H1 (cell line): ENCODE data around the gene DYNLRB1. TPM values are rescaled to one million over a fixed set of nuclear protein-coding genes. Genes with fewer than 3 reads are reported as not detected.

Source experiments
- CTCF ChIA-PET: fragments of 300-600 bp; sonication (Branson Sonifier 250); formaldehyde crosslinking; loops from one replicate; lab custom pipeline; 2021; ENCODE audit not compliant: partially characterized antibody; lab: Charles Lee
- POLR2A ChIA-PET: fragments of 300-600 bp; sonication (Branson Sonifier 250); formaldehyde crosslinking; loops from one replicate; lab custom pipeline; 2021; ENCODE audit warnings: inconsistent platforms; ENCODE audit not compliant: partially characterized antibody; lab: Charles Lee
- DNase-seq, 2 experiments: peaks; one replicate each; pipeline versions ENCODE4 v3.0.0 to v3.0.0-alpha.2; 2010 to 2022; ENCODE audit warnings: low spot score in 2 of 2, low read depth in 1 of 2, mixed read lengths in 1 of 2
- FAIRE-seq: peaks from 2 replicates; lab custom pipeline; 2011; peaks lifted over from hg19 to GRCh38; lab: Jason Lieb, UNC
- H2AFZ ChIP-seq: 2 replicates; pipeline ENCODE4 v1.8.1; 2012; ENCODE audit warnings: low read length, inconsistent platforms
- H2AK5ac ChIP-seq: 2 replicates; pipeline ENCODE4 v1.6.1; 2013; ENCODE audit warnings: low read depth, low read length
- H2BK120ac ChIP-seq: replicated peaks from 2 replicates; pipeline ENCODE3; 2013; ENCODE audit warnings: low read depth, low read length, inconsistent platforms
- H2BK12ac ChIP-seq: 2 replicates; pipeline ENCODE4 v1.6.1; 2013; ENCODE audit warnings: low read depth, low read length
- H2BK15ac ChIP-seq: 2 replicates; pipeline ENCODE4 v1.6.1; 2013; ENCODE audit warnings: low read length
- H2BK20ac ChIP-seq: 2 replicates; pipeline ENCODE4 v1.6.1; 2013; ENCODE audit warnings: low read length
- H2BK5ac ChIP-seq: 2 replicates; pipeline ENCODE4 v1.6.1; 2013; ENCODE audit warnings: low read depth, low read length
- H3K14ac ChIP-seq: 2 replicates; pipeline ENCODE4 v1.6.1; 2013; ENCODE audit warnings: inconsistent platforms; ENCODE audit not compliant: insufficient read length
- H3K18ac ChIP-seq: 2 replicates; pipeline ENCODE4 v1.6.1; 2013; ENCODE audit warnings: low read length; ENCODE audit errors: extremely low read depth
- H3K23ac ChIP-seq: 2 replicates; pipeline ENCODE4 v1.6.1; 2013; ENCODE audit warnings: inconsistent platforms; ENCODE audit not compliant: insufficient read length
- H3K23me2 ChIP-seq: 2 replicates; pipeline ENCODE4 v1.6.1; 2013; ENCODE audit warnings: low read depth, low read length
- H3K27ac ChIP-seq: 2 replicates; pipeline ENCODE4 v1.6.1; 2011; ENCODE audit warnings: low read depth, low read length, inconsistent platforms
- H3K27me3 ChIP-seq, 4 experiments: replicated peaks in 1 of 4; 1 replicate in 1 of 4; 2 replicates in 3 of 4; pipeline versions ENCODE4 v1.6.1 to v1.8.1; 2011 to 2013; ENCODE audit warnings: low read length in 3 of 4, mild to moderate bottlenecking in 3 of 4, inconsistent platforms in 2 of 4, mixed read lengths in 2 of 4, moderate library complexity in 1 of 4; ENCODE audit not compliant: control insufficient read depth in 3 of 4, insufficient read depth in 3 of 4; ENCODE audit errors: extremely low read depth in 1 of 4
- H3K36me3 ChIP-seq, 4 experiments: 2 replicates each; pipeline versions ENCODE4 v1.6.1 to v1.8.1; 2011 to 2013; ENCODE audit warnings: mild to moderate bottlenecking in 4 of 4, low read length in 3 of 4, moderate library complexity in 2 of 4, control low read depth in 1 of 4, inconsistent platforms in 1 of 4; ENCODE audit not compliant: insufficient read depth in 4 of 4, control insufficient read depth in 2 of 4
- H3K4ac ChIP-seq: replicated peaks from 2 replicates; pipeline ENCODE3; 2013; ENCODE audit warnings: low read length, low read depth, mixed read lengths, inconsistent platforms; ENCODE audit not compliant: insufficient read length
- H3K4me1 ChIP-seq, 4 experiments: replicated peaks in 1 of 4; 1 replicate in 1 of 4; 2 replicates in 3 of 4; pipeline versions ENCODE4 v1.6.1 to v1.8.1; 2011 to 2013; ENCODE audit warnings: low read length in 3 of 4, inconsistent platforms in 2 of 4, mixed read lengths in 1 of 4; ENCODE audit not compliant: insufficient read depth in 4 of 4, control insufficient read depth in 3 of 4
- H3K4me2 ChIP-seq, 2 experiments: 2 replicates each; pipeline versions ENCODE4 v1.6.1 to v1.8.1; 2011 to 2013; ENCODE audit warnings: low read depth in 2 of 2, low read length in 2 of 2, control low read depth in 1 of 2, inconsistent platforms in 1 of 2, mild to moderate bottlenecking in 1 of 2; ENCODE audit not compliant: insufficient read depth in 1 of 2
- H3K4me3 ChIP-seq, 4 experiments: fragments of 200-600, 300-600 bp in 1 of 4; sonication (generic), shearing (Covaris generic), sonication (Bioruptor Twin) in 1 of 4; 2 replicates each; pipeline versions ENCODE4 v1.5.1 to v1.8.1; 2011 to 2016; ENCODE audit warnings: low read length in 4 of 4, low read depth in 3 of 4, control low read depth in 2 of 4, inconsistent platforms in 2 of 4, mild to moderate bottlenecking in 2 of 4, mixed read lengths in 1 of 4, moderate library complexity in 1 of 4; ENCODE audit not compliant: insufficient read depth in 2 of 4; ENCODE audit errors: extremely low read depth in 1 of 4
- H3K56ac ChIP-seq: replicated peaks from 2 replicates; pipeline ENCODE3; 2013; ENCODE audit warnings: low read depth, mild to moderate bottlenecking, mixed read lengths, low read length, inconsistent platforms; ENCODE audit not compliant: insufficient read length
- H3K79me1 ChIP-seq: 2 replicates; pipeline ENCODE4 v1.6.1; 2013; ENCODE audit warnings: low read depth, low read length, control low read depth
- H3K79me2 ChIP-seq, 2 experiments: 2 replicates each; pipeline versions ENCODE4 v1.6.1 to v1.8.1; 2012 to 2013; ENCODE audit warnings: low read length in 2 of 2, mild to moderate bottlenecking in 2 of 2, inconsistent platforms in 1 of 2; ENCODE audit not compliant: insufficient read depth in 2 of 2, control insufficient read depth in 1 of 2
- H3K9ac ChIP-seq, 4 experiments: replicated peaks in 1 of 4; 1 replicate in 1 of 4; 2 replicates in 3 of 4; pipeline versions ENCODE4 v1.6.1 to v1.8.1; 2011 to 2013; ENCODE audit warnings: low read depth in 3 of 4, low read length in 3 of 4, control low read depth in 2 of 4, mild to moderate bottlenecking in 2 of 4, moderate library complexity in 2 of 4, inconsistent platforms in 1 of 4; ENCODE audit errors: extremely low read depth in 1 of 4
- H3K9me3 ChIP-seq, 2 experiments: 2 replicates each; pipeline versions ENCODE4 v1.6.1 to v1.8.1; 2012 to 2013; ENCODE audit warnings: mild to moderate bottlenecking in 2 of 2, moderate library complexity in 2 of 2, control low read depth in 1 of 2, inconsistent platforms in 1 of 2, low read depth in 1 of 2, low read length in 1 of 2, mixed read lengths in 1 of 2; ENCODE audit not compliant: insufficient read depth in 2 of 2
- H4K20me1 ChIP-seq, 2 experiments: replicated peaks in 1 of 2; 2 replicates each; pipeline versions ENCODE3 to v1.8.1; 2011 to 2013; ENCODE audit warnings: inconsistent platforms in 2 of 2, low read length in 2 of 2, mild to moderate bottlenecking in 1 of 2; ENCODE audit not compliant: insufficient read depth in 2 of 2, control insufficient read depth in 1 of 2
- H4K5ac ChIP-seq: 2 replicates; pipeline ENCODE4 v1.6.1; 2013; ENCODE audit warnings: low read length, low read depth, mixed read lengths, inconsistent platforms; ENCODE audit not compliant: insufficient read length
- H4K8ac ChIP-seq: 2 replicates; pipeline ENCODE4 v1.8.0; 2013; ENCODE audit warnings: mild to moderate bottlenecking, moderate library complexity, low read length, inconsistent platforms; ENCODE audit not compliant: insufficient read depth; ENCODE audit errors: extremely low read depth
- H4K91ac ChIP-seq: replicated peaks from 2 replicates; pipeline ENCODE3; 2013; ENCODE audit warnings: low read length, mixed read lengths, inconsistent platforms; ENCODE audit not compliant: insufficient read length
- BACH1 ChIP-seq: IDR thresholded peaks from 2 replicates; pipeline ENCODE4 v1.6.1; 2012; ENCODE audit warnings: low read length, improper control_type of control experiment
- CTBP2 ChIP-seq: IDR thresholded peaks from 2 replicates; pipeline ENCODE4 v1.7.0; 2011; ENCODE audit warnings: borderline replicate concordance, mild to moderate bottlenecking, moderate library complexity, mixed read lengths, low read length; ENCODE audit not compliant: insufficient read depth, insufficient read length
- PHF8 ChIP-seq: fragments of 200-600 bp; sonication (generic); conservative IDR thresholded peaks from 2 replicates; pipeline ENCODE4 v1.7.1; 2012; ENCODE audit warnings: low read depth, mild to moderate bottlenecking, inconsistent platforms, low read length, moderate library complexity
- POLR2AphosphoS5 ChIP-seq: IDR thresholded peaks from 2 replicates; pipeline ENCODE4 v1.6.1; 2011; ENCODE audit warnings: low read depth, low read length
- RNF2 ChIP-seq: fragments of 200-900, 300-1000 bp; sonication (generic); IDR thresholded peaks from 2 replicates; pipeline ENCODE4 v1.7.1; 2016; ENCODE audit warnings: borderline replicate concordance, low read depth, mild to moderate bottlenecking, antibody characterized with exemption, low read length; ENCODE audit not compliant: poor library complexity, severe bottlenecking; ENCODE audit errors: missing control alignments
- RXRA ChIP-seq: IDR thresholded peaks from 2 replicates; pipeline ENCODE4 v1.6.1; 2011; ENCODE audit warnings: low read depth, mild to moderate bottlenecking, low read length, moderate library complexity; ENCODE audit not compliant: insufficient read depth
- SIRT6 ChIP-seq: IDR thresholded peaks from one replicate; pipeline ENCODE4 v1.7.1; 2012; ENCODE audit warnings: low read length, inconsistent platforms
- SP1 ChIP-seq: IDR thresholded peaks from 2 replicates; pipeline ENCODE4 v1.6.1; 2011; ENCODE audit warnings: low read depth, low read length
- WGBS, 2 experiments: shearing (Covaris generic) in 1 of 2; methylation state at CpG; one replicate each; pipeline versions ENCODE4 v1.1.6 to v1.1.7; 2013 to 2015; ENCODE audit warnings: low lambda C conversion rate in 2 of 2, mixed read lengths in 2 of 2, inconsistent platforms in 1 of 2, low coverage in 1 of 2, missing lambda C conversion rate in 1 of 2; ENCODE audit not compliant: insufficient replicate concordance in 2 of 2, insufficient coverage in 1 of 2, insufficient read length in 1 of 2; ENCODE audit errors: extremely low coverage in 1 of 2, missing lambda C conversion rate in 1 of 2; 5-methylcytosine and 5-hydroxymethylcytosine counted together
- polyA plus RNA-seq, 7 experiments: library from polyadenylated mRNA; depleted of rRNA in 3 of 7; stranded (reverse) in 5 of 7; unstranded in 2 of 7; fragments of >200 nt in 5 of 7; fragments of 200-250 nt in 2 of 7; gene quantifications; 1 replicate in 5 of 7; 2 replicates in 1 of 7; 4 replicates in 1 of 7; pipeline versions ENCODE4 v1.2.1 to v1.2.3, GENCODE V29; 2011 to 2013; ENCODE audit warnings: missing spikeins in 2 of 7, mixed read lengths in 2 of 7
- total RNA-seq: library from RNA; stranded (reverse); fragmentation: NEBNext Ultra II Directional; extraction: Animal tissue kit (Norgen Biotek cat#: 25700); gene quantifications from 2 replicates; pipeline ENCODE4 v1.2.1, GENCODE V29; 2021
- TF ChIP-seq, protein P1 (sequence below): IDR thresholded peaks from 2 replicates; pipeline ENCODE4 v1.6.1; 2011; ENCODE audit warnings: low read length, improper control_type of control experiment
- TF ChIP-seq, protein P2 (sequence below), 3 experiments: IDR thresholded peaks; 1 replicate in 2 of 3; 2 replicates in 1 of 3; pipeline versions ENCODE4 v1.5.1 to v1.6.1; 2011; ENCODE audit warnings: low read length in 3 of 3, mild to moderate bottlenecking in 3 of 3, inconsistent platforms in 2 of 3, low read depth in 1 of 3, moderate library complexity in 1 of 3; ENCODE audit not compliant: insufficient read depth in 1 of 3; ENCODE audit errors: control extremely low read depth in 1 of 3

DYNLRB1 gene
- total and polyA plus RNA-seq, 2 of the 8 experiments (the other 6 are each of a cell fraction or from before 2014, with no cell fraction given), result 109 to 214 TPM

DNA sequence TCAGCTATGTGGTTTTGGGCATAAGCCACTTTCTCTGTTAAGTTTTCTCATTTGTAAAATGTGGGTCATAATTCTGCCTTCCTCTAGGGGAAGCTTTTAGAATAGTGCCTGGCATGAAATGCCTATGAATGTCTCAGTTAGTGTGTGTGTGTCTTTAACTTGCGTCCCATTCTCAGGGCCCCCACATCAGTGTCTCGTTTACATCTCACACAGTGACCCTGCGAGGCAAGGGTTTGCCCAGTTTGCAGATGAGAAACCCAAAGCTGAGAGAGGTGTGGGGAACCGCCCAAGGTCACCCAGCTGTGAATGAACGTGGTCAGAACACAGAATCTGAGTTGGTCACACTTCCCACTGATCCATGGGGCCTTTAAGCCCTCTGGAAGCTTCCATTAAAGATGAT is 14.1 kb downstream of the DYNLRB1 start:
- CTCF ChIA-PET, result interaction anchor here (1.3 to 4.4 kb wide), 4 partner anchors 15 to 271 kb away, joined by 3 to 16 read pairs (median 4); no protein-coding TSS in a partner anchor
- no peak overlapping the region for H2BK120ac ChIP-seq

More for the DNA sequence above, 14.1 kb downstream of the DYNLRB1 start:
- H3K79me2 ChIP-seq, result peaks cover 0 to 8% of the 10 kb centered on the region in 2 experiments; a peak in 1 of 4 replicates
- no peak overlapping the region for H4K91ac ChIP-seq
- H3K36me3 ChIP-seq, result peaks cover 11 to 52% (median 26%) of the 10 kb centered on the region in 4 experiments
- no peak overlapping the region for H2BK12ac ChIP-seq
- no peaks in the 10 kb centered on the region for H3K4me1 ChIP-seq
- H2BK20ac ChIP-seq, result no peak overlapping the region
- POLR2A ChIA-PET, result interaction anchor here (0.6 to 1.4 kb wide), 2 partner anchors 17 to 226 kb away, joined by 3 to 5 read pairs; no protein-coding TSS in a partner anchor
- H3K14ac ChIP-seq, result no peak overlapping the region
- peaks cover 10% of the 10 kb centered on the region for H3K79me1 ChIP-seq
- no peak overlapping the region for H2BK5ac ChIP-seq
- H3K23ac ChIP-seq, result no peak overlapping the region
- H4K8ac ChIP-seq, result no peak overlapping the region
- no peak overlapping the region for H3K4ac ChIP-seq
- no peaks in the 10 kb centered on the region for H3K23me2 ChIP-seq
- no peaks in the 10 kb centered on the region for H3K9me3 ChIP-seq
- H2AK5ac ChIP-seq, result no peak overlapping the region
- FAIRE-seq, result no peak
- TF ChIP-seq CTBP2 (no peak), SIRT6 (no peak), RNF2 (no peak), PHF8 (no peak), SP1 (no peak), BACH1 (no peak), POLR2AphosphoS5 (no peak), RXRA (no peak)
- TF ChIP-seq, protein P1, sequence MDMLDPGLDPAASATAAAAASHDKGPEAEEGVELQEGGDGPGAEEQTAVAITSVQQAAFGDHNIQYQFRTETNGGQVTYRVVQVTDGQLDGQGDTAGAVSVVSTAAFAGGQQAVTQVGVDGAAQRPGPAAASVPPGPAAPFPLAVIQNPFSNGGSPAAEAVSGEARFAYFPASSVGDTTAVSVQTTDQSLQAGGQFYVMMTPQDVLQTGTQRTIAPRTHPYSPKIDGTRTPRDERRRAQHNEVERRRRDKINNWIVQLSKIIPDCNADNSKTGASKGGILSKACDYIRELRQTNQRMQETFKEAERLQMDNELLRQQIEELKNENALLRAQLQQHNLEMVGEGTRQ, result no peak
- TF ChIP-seq, protein P2, sequence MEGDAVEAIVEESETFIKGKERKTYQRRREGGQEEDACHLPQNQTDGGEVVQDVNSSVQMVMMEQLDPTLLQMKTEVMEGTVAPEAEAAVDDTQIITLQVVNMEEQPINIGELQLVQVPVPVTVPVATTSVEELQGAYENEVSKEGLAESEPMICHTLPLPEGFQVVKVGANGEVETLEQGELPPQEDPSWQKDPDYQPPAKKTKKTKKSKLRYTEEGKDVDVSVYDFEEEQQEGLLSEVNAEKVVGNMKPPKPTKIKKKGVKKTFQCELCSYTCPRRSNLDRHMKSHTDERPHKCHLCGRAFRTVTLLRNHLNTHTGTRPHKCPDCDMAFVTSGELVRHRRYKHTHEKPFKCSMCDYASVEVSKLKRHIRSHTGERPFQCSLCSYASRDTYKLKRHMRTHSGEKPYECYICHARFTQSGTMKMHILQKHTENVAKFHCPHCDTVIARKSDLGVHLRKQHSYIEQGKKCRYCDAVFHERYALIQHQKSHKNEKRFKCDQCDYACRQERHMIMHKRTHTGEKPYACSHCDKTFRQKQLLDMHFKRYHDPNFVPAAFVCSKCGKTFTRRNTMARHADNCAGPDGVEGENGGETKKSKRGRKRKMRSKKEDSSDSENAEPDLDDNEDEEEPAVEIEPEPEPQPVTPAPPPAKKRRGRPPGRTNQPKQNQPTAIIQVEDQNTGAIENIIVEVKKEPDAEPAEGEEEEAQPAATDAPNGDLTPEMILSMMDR (IDR thresholded peaks at IDR 0.05; ENCODE audit: control extremely low read depth in 1 of 3, insufficient read depth in 1 of 3, low read depth in 1 of 3, low read length in 3 of 3), result no peak
- H3K4me2 ChIP-seq, result no peak overlapping the region
- H2BK15ac ChIP-seq, result no peak overlapping the region
- no peak for DNase-seq
- H4K20me1 ChIP-seq, result peaks cover 5 to 18% of the 10 kb centered on the region in 2 experiments
- H3K56ac ChIP-seq, result no peak overlapping the region
- no peak overlapping the region for H2AFZ ChIP-seq
- H3K27ac ChIP-seq, result no peak overlapping the region
- H4K5ac ChIP-seq, result no peak overlapping the region
- H3K27me3 ChIP-seq, result no peaks in the 10 kb centered on the region
- no peak overlapping the region for H3K18ac ChIP-seq
- 93% methylated on average over 5 of the region's 5 CpGs; no CpG with 5 or more reads in 1 of the 2 experiments for WGBS, 2 experiments
- H3K4me3 ChIP-seq, result no peak overlapping the region
- no peak overlapping the region for H3K9ac ChIP-seq
